SH-SY5Y (cell line): ENCODE measurements around the gene SEC22A.

Experiments used
- GATA2 ChIP-seq: IDR thresholded peaks from 2 replicates; pipeline ENCODE4 v1.6.1; 2011; ENCODE audit warnings: mild to moderate bottlenecking, low read depth, low read length
- GATA3 ChIP-seq: IDR thresholded peaks from 2 replicates; pipeline ENCODE4 v1.6.1; 2011; ENCODE audit warnings: low read depth, mild to moderate bottlenecking, low read length, moderate library complexity

Gene SEC22A

GRCh38 chr3:123218990-123219389 lies 17.2 kb downstream of the SEC22A start:
- TF ChIP-seq GATA2 (no peak), GATA3 (no peak)

DNA sequence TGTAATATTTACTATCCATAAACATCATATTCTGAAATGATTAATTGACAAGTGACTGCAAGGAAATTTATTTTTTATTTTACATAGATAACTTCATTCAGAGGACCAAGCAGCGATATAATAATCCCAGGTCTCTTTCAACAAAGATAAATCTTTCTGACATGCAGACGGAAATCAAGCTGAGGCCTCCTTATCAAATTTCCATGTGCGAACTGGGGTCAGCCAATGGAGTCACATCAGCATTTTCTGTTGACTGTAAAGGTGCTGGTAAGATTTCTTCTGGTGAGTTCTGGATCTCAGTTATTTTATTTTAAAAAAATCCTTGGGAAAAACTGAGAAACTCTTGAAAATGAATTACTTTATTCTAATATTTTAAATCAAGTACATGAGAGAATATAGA lies 23.3 kb downstream of the SEC22A start:
- no peak for TF ChIP-seq GATA3
- TF ChIP-seq GATA2, result no peak

DNA sequence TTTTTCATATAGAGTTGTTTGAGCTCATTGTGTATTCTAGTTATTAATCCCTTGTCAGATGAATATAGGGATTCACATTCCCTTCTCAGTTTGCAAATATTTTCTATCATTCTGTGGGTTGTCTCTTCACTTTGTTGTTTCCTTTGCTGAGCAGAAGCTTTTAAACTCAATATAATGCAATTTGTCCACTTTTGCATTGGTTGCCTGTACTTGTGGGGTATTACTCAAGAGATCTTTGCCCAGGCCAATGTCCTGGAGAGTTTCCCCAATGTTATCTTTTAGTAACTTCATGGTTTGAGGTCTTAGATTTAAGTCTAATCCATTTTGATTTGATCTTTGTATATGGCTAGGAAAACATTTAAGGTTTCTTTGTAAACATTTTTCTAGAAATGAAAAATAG lies 24.8 kb downstream of the SEC22A start:
- TF ChIP-seq GATA2 (no peak), GATA3 (no peak)

GRCh38 chr3:123229145-123229544 lies 27.4 kb downstream of the SEC22A start:
- TF ChIP-seq GATA3, result no peak
- no peak for TF ChIP-seq GATA2

DNA sequence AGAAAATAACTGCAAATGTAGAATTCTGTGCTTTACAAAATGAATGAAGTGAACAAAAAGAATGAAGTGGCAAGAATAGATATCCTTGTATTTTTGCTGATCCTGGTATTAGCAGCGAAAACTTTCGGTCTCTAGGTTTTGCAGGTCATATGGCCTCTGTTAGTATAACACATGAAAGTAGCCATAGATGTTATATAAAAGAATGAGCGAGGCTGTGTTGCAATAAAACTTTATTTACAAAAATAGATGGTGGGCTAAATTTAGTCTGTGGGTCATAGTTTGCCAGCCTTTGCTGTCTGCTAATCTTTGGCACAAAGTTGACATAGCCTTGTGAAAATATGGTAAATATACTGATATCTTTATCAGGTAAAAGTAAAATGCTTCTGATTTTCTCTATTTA lies 35.2 kb downstream of the SEC22A start:
- TF ChIP-seq GATA3 (no peak), GATA2 (no peak)

DNA sequence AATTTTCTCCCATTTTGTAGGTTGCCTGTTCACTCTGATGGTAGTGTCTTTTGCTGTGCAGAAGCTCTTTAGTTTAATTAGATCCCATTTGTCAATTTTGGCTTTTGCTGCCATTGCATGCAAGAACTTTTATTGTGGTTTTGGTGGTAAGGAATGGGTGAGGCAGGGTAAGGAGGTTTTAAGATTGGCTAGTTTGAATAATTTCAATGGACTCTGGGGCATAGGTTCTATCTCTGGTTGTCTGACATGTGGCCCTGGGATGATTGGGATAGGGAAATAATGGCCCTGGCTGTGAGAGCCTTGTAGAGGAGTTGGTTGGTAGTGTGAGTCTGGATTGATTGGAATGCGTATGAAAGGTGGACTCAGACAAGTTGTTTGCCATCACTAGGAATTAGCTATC lies 38.0 kb downstream of the SEC22A start:
- TF ChIP-seq GATA3 (no peak), GATA2 (no peak)

DNA sequence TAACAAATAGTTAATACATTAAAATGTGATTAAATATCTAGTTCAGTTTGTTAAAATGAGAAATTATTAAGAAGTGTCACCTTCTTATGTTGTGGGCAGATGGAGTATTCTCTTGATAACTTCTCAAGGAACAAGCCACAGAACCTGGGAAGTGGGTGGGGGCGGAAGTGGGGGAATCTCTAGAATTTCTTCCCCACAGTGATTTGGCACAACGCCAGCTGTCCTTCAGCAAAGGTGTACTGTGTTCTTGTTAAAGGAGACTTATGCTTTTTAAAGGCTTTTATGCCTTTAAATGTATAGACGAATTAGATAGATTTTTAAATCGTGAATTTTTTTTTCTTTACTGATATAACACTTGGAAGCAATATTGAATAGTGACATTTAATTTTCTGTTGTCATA lies 42.4 kb downstream of the SEC22A start:
- TF ChIP-seq GATA2 (no peak), GATA3 (no peak)

DNA sequence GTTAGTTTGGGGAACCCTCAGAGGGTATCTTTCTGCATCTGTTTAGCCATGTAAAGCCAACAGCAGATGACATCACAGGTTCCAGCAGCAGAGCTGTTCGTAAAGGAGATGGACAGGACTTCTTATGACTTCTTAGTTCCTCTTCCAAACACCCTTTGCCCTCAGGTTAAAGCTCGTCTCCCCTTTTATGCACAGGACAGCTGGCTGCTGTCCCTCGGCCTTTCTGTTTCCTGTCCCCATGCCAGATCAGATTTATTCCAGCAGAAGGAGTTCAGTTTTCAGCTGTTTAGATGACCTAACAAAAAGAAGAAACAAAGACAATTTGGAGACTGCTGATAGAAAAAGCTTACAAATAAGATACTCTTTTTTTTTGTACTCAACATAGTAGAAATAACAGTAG lies 45.1 kb downstream of the SEC22A start:
- no peak for TF ChIP-seq GATA3
- TF ChIP-seq GATA2, result no peak

DNA sequence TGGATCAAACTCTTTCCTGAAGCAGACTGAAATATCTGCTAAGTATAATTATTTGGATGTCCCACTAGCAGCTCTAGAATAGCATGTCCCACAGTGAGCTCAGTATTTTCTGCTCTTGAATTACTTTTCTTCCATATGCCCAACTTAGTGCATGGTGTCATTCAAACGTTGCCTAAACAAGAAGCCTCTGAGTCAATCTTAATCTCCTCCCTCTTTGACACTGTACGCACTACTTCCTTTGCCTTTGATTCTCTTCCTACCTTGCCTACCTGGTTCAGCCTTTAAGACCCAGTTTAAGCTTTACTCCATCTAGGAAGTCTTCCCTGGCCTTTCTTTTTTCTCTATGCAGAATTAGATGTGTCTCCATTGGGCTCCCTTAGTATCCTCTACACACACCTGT lies 54.5 kb downstream of the SEC22A start:
- TF ChIP-seq GATA3 (no peak), GATA2 (no peak)

DNA sequence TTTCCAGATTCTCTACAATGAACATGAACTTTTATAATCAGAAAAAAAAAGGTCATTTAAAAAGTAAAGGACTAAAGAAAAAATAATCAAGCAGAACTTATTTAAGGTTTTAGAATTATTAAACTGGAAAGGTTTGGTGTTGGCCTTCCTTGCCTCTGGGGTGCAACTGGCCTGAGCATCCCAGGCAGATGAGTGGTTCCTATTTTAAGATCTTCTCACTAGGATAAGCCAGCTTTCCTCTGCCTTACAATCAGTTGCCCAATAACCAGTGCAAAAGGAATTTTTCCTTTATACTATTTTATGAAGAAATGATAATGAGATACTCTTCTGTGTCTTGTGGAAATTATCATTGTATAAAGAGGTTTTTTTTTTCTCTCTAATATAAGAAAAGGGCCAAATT lies 56.6 kb downstream of the SEC22A start:
- TF ChIP-seq GATA2 (no peak), GATA3 (no peak)

DNA sequence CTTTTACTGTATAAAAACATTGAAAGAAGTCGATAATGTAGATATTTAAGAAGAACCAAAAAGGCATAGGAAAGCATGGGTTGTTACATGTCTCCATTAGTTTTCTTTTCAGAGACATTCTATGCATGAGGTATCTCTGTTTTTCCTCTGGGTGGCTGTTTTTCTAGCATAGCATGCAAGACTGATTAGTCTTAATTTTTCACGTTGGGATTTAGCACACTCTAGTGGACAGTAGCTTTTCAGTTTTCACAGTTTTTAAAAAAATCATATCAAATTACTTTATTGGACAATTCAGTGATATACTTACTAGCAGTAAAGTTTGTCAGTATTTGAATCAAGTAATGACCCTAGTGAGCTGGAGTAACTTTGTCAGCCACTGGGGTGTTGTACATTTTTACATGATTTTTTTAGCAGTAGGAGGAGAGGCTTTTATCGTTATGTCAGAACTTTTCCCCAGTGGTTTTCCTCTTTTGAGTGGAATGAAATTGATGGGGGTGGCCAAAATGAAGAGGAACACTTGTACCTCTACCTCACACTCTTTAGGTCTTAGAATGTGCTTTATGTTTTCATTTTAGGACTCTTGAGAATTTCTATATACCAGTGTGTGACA lies 57.2 kb downstream of the SEC22A start:
- TF ChIP-seq GATA3 (no peak), GATA2 (no peak)

DNA sequence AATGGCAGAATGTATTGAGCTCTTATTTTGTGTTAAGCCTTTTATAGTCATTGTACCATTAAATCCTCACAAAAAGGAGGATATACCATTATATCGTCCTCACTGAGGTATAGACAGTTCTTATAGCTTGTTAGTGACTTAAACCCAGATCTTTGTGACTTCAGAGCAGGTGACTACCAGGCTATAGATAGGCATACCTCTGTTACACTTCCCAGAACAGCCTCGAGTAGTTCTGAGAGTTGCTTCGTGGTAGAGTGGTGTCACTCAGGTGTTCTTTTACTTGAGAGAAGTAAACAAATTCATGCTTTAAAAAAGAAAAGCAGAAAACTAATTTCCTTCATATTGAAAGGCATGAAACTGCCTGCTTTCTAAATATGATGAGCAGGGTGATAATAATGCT lies 59.9 kb downstream of the SEC22A start:
- TF ChIP-seq GATA3, result no peak
- no peak for TF ChIP-seq GATA2

DNA sequence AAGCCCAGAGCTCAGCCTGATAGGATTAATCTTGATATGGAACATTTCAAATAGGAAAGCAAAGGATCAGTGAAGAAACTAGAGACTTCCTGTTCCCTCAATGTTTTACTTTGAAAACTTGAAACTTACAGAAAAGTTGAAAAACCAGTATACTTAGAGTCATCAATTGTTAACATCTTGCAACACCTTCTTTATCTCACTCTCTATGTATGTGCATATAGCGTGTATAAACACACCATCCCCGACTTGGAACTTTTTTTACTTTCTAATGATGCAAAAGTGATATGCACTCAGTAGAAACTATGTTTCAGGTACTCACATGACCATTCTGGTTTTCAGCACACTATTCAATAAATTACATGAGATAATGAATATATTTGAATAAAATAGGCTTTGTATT lies 60.5 kb downstream of the SEC22A start:
- TF ChIP-seq GATA2, result no peak
- no peak for TF ChIP-seq GATA3

- TF ChIP-seq GATA2, result no peak
- TF ChIP-seq GATA3, result no peak
Observed at GRCh38 chr3:123262868-123263267, 61.1 kb downstream of the SEC22A start.

GRCh38 chr3:123263941-123264340 lies 62.2 kb downstream of the SEC22A start:
- TF ChIP-seq GATA3 (no peak), GATA2 (no peak)

DNA sequence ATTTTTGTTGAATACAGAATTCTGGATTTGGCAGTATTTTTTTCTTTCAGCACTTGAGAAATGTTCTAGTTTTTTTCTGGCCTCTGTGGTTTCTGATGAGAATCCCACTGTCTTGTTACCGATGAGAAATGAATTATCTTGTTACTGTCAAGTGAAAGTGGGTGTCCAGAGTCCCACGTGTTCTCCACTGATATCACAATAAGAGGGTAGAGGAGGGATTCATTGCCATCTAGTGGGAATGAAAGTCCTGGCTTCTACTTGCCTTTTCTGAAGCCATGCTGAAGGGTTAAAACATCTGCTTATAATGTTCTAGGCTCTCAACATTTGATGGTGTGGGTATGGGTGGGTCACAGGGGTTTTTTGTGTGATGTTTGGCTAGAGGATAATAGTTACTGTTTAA lies 66.1 kb downstream of the SEC22A start:
- TF ChIP-seq GATA3 (no peak), GATA2 (no peak)

DNA sequence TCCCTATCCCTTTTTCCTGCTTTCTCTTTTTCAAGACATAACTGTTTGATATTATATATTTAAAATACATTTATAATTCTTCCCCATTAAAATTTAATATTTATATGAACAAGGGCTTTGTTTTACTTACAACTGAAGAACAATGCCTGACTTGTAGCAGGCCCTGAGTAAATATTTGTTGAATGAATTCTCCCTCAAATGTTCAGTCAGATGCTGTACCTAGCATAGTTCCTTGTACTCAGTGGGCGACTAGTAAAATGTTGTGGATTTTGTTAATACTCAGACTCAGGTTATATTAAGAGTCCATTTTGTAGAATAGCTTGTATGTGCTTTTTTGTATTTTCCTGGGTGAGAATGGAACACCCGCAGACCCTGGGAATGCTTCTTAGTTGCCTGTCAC lies 69.1 kb downstream of the SEC22A start:
- no peak for TF ChIP-seq GATA3
- no peak for TF ChIP-seq GATA2
